Stimulated activated CD8-positive, alpha-beta memory T cell treated with anti-CD3 and anti-CD28 coated beads, Interleukin-4, amount 100 ng/mL, for 1 hour (primary cell): Measurements from ENCODE around the gene ELF2.
"Not testable (repeated sequence)": the region's sequence is repeated elsewhere in the genome, so short reads cannot be mapped to it uniquely, and the experiment has no call there.

Experiments used
- DNase-seq, 2 donors: peaks; one replicate each; pipeline ENCODE4 v3.0.0-alpha.2; 2020; ENCODE audit warnings: low read depth in 2 of 2, low spot score in 1 of 2

Gene ELF2

GRCh38 chr4:139177049-139177868 lies at the start of gene ELF2:
Gene ELF2, minus strand, starts transcription at chr4:139177218. Its CDS starts 39,517 bp downstream, at chr4:139137701.
- DNase-seq: peak; percentile 46 to 63

GRCh38 chr4:139223682-139224317 lies 46.8 kb upstream of the ELF2 start:
- no peak for DNase-seq

- DNase-seq: no peak
These were observed 45.2 kb upstream of the ELF2 start for GRCh38 chr4:139222215-139222614.

- no peak for DNase-seq
These were observed 44.7 kb upstream of the ELF2 start for GRCh38 chr4:139221687-139222086.

GRCh38 chr4:139219450-139220055 lies 42.5 kb upstream of the ELF2 start:
- no peak for DNase-seq

GRCh38 chr4:139214039-139214534 lies 37.1 kb upstream of the ELF2 start:
- no peak for DNase-seq

GRCh38 chr4:139213633-139214032 lies 36.6 kb upstream of the ELF2 start:
- not testable (repeated sequence) for DNase-seq

GRCh38 chr4:139212900-139213299 lies 35.9 kb upstream of the ELF2 start:
- no peak for DNase-seq

- DNase-seq: no peak
These were observed 33.5 kb upstream of the ELF2 start for GRCh38 chr4:139210486-139210885.

GRCh38 chr4:139209470-139210063 lies 32.5 kb upstream of the ELF2 start:
- DNase-seq: no peak

GRCh38 chr4:139208404-139208945 lies 31.5 kb upstream of the ELF2 start:
- DNase-seq: no peak

- no peak for DNase-seq
These were observed 30.9 kb upstream of the ELF2 start for GRCh38 chr4:139207873-139208403.

- DNase-seq: no peak
These were observed 30.2 kb upstream of the ELF2 start for GRCh38 chr4:139207247-139207646.

GRCh38 chr4:139202991-139203390 lies 26.0 kb upstream of the ELF2 start:
- DNase-seq: no peak

GRCh38 chr4:139200506-139200905 lies 23.5 kb upstream of the ELF2 start:
- DNase-seq: no peak

GRCh38 chr4:139200102-139200501 lies 23.1 kb upstream of the ELF2 start:
- no peak for DNase-seq

- not testable (repeated sequence) for DNase-seq
These were observed 20.2 kb upstream of the ELF2 start for GRCh38 chr4:139197214-139197613.

GRCh38 chr4:139196462-139196861 lies 19.4 kb upstream of the ELF2 start:
- no peak for DNase-seq

GRCh38 chr4:139191373-139191772 lies 14.4 kb upstream of the ELF2 start:
- no peak for DNase-seq

- no peak for DNase-seq
These were observed 13.0 kb upstream of the ELF2 start for GRCh38 chr4:139189972-139190371.

- DNase-seq: no peak
These were observed 12.4 kb upstream of the ELF2 start for GRCh38 chr4:139189417-139189749.
